HepG2 (cell line): Measurements from ENCODE around the gene NECTIN3.

Experiments
- ARNTL ChIP-seq: sonication (generic); formaldehyde crosslinking; IDR thresholded peaks from 2 replicates; pipeline ENCODE4 v1.4.0; 2020; ENCODE audit warnings: mild to moderate bottlenecking, missing genetic modification reagents
- CBX5 ChIP-seq: sonication (generic); formaldehyde crosslinking; IDR thresholded peaks from 2 replicates; pipeline ENCODE4 v1.4.0; 2020; ENCODE audit warnings: missing genetic modification reagents, borderline replicate concordance
- EZH2 ChIP-seq: conservative IDR thresholded peaks from 2 replicates; pipeline ENCODE4 v1.6.1; 2012; ENCODE audit warnings: mild to moderate bottlenecking, low read depth, low read length, moderate library complexity
- MZF1 ChIP-seq: sonication (generic); formaldehyde crosslinking; IDR thresholded peaks from 2 replicates; pipeline ENCODE4 v1.8.1; 2023; ENCODE audit warnings: mild to moderate bottlenecking, missing genetic modification reagents, borderline replicate concordance
- RELA ChIP-seq: sonication (generic); formaldehyde crosslinking; IDR thresholded peaks from 2 replicates; pipeline ENCODE4 v1.4.0; 2020; ENCODE audit warnings: missing genetic modification reagents
- SIN3A ChIP-seq: IDR thresholded peaks from 2 replicates; pipeline ENCODE4 v1.6.1; 2011; ENCODE audit warnings: low read depth, mild to moderate bottlenecking, control low read depth, low read length, borderline replicate concordance
- ZNF274 ChIP-seq: sonication (generic); formaldehyde crosslinking; IDR thresholded peaks from 2 replicates; pipeline ENCODE4 v1.5.1; 2020; ENCODE audit warnings: mild to moderate bottlenecking, missing genetic modification reagents
- ZNF296 ChIP-seq: sonication (generic); formaldehyde crosslinking; conservative IDR thresholded peaks from 2 replicates; pipeline ENCODE4 v1.5.0; 2020; ENCODE audit warnings: mild to moderate bottlenecking, missing genetic modification reagents
- ZNF484 ChIP-seq: sonication (generic); formaldehyde crosslinking; IDR thresholded peaks from 2 replicates; pipeline ENCODE4 v1.5.1; 2020; ENCODE audit warnings: mild to moderate bottlenecking, low read depth, missing genetic modification reagents, borderline replicate concordance
- ZNF629 ChIP-seq: sonication (generic); formaldehyde crosslinking; conservative IDR thresholded peaks from 2 replicates; pipeline ENCODE4 v1.5.0; 2020; ENCODE audit warnings: missing genetic modification reagents
- TF ChIP-seq, protein P1 (sequence below): sonication (generic); formaldehyde crosslinking; IDR thresholded peaks from 2 replicates; pipeline ENCODE4 v1.5.0; 2020; ENCODE audit warnings: mild to moderate bottlenecking, missing genetic modification reagents, moderate library complexity
- TF ChIP-seq, protein P2 (sequence below): sonication (generic); formaldehyde crosslinking; IDR thresholded peaks from 2 replicates; pipeline ENCODE4 v1.9.0; 2021; ENCODE audit warnings: missing genetic modification reagents, mild to moderate bottlenecking, borderline replicate concordance

DNA sequence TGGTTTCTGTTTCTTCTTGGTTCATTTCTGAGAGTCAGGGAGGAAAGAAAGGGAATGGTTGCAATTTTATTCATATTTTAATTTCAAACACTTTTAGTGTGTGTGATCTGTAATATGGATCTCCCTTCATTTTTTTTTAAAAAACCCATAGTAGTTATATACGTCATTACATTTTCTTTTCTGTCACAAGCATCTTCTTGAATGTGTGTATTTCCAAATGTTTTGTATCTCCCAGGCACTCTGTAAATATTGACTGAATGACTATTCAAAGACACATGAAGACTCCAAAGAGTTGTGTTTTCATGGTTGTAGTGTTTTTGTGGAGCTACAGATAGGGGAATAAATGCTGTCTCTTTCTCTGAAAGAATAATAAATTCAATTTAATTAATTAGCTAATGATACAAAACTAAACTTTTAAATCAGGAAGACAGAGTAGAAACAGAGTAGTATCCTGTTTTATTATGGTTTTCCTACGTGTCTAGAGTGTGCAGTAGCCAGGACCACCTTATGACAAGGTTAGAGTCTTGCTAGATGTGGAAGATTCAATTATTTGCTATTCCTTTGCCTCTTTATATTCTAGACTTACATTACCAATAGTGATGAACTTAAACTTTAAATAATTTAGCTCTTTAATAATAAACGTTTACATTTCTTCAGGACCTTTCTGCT is 35.5 kb downstream of the NECTIN3 start:
- TF ChIP-seq, protein P1, sequence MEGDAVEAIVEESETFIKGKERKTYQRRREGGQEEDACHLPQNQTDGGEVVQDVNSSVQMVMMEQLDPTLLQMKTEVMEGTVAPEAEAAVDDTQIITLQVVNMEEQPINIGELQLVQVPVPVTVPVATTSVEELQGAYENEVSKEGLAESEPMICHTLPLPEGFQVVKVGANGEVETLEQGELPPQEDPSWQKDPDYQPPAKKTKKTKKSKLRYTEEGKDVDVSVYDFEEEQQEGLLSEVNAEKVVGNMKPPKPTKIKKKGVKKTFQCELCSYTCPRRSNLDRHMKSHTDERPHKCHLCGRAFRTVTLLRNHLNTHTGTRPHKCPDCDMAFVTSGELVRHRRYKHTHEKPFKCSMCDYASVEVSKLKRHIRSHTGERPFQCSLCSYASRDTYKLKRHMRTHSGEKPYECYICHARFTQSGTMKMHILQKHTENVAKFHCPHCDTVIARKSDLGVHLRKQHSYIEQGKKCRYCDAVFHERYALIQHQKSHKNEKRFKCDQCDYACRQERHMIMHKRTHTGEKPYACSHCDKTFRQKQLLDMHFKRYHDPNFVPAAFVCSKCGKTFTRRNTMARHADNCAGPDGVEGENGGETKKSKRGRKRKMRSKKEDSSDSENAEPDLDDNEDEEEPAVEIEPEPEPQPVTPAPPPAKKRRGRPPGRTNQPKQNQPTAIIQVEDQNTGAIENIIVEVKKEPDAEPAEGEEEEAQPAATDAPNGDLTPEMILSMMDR = no peak
- TF ChIP-seq EZH2 = no peak
- TF ChIP-seq SIN3A = no peak
- no peak for TF ChIP-seq MZF1 (CRISPR knock-in tag)
- no peak for TF ChIP-seq ZNF296 (CRISPR knock-in tag)
- no peak for TF ChIP-seq ZNF484 (CRISPR knock-in tag)
- no peak for TF ChIP-seq ZNF274
- no peak for TF ChIP-seq CBX5 (CRISPR knock-in tag)
- TF ChIP-seq, protein P2, sequence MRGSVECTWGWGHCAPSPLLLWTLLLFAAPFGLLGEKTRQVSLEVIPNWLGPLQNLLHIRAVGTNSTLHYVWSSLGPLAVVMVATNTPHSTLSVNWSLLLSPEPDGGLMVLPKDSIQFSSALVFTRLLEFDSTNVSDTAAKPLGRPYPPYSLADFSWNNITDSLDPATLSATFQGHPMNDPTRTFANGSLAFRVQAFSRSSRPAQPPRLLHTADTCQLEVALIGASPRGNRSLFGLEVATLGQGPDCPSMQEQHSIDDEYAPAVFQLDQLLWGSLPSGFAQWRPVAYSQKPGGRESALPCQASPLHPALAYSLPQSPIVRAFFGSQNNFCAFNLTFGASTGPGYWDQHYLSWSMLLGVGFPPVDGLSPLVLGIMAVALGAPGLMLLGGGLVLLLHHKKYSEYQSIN (CRISPR knock-in tag) = no peak
- TF ChIP-seq RELA (CRISPR knock-in tag) = no peak
- TF ChIP-seq ZNF629 (CRISPR knock-in tag) = no peak
- no peak for TF ChIP-seq ARNTL (CRISPR knock-in tag)
